Measurements from ENCODE around the gene JMJD1C.
"Not testable (repeated sequence)": the region's sequence is repeated elsewhere in the genome, so short reads cannot be mapped to it uniquely, and the experiment has no call there.

JMJD1C gene

DNA sequence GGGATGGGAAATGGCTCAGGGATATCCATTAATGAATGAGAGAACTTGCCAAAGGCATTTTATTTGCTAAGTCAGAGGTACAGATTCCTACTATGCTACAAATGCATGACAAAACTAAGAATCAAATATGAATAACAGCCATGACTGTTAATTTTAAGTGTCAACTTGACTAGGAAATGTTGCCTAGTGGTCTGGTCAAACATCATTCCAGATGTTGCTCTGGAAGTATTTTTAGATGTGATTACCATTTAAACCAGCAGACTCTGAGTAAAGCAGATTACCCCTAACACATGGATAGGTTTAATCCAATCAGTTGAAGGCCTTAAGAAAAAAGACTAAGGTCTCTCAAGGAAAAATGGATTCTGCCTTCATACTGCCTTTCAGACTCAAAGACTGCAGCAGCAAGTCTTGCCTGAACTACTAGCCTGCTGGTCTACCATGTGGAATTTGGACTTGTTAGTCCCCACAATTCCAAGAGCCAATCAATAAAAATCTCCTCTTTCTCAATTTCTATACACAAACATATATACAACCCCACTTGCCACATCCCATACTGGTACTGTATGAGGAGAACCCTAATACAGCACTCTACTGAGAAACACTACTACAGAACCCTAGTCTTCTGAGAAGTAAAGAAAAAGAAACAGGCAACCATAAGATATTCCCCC, 213.5 kb downstream of the JMJD1C start:
- no peak for FAIRE-seq

DNA sequence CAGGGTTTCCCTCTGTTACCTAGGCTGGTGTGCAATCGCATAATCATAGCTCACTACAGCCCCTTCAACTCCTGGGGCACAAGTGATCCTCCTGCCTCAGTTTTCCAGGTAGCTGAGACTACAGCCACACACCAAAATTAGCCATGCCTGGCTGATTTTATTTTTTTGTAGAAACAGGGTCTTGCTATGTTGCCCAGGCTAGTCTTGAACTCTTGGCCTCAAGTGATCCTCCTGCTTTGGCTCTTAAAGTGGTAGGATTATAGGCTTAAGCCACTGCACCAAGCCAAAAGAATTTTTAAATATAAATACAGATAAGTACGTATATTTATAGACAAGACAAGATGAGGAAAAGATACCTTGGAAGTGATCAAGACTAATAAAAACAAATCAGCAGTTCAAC, 215.7 kb downstream of the JMJD1C start:
- no peak for FAIRE-seq

DNA sequence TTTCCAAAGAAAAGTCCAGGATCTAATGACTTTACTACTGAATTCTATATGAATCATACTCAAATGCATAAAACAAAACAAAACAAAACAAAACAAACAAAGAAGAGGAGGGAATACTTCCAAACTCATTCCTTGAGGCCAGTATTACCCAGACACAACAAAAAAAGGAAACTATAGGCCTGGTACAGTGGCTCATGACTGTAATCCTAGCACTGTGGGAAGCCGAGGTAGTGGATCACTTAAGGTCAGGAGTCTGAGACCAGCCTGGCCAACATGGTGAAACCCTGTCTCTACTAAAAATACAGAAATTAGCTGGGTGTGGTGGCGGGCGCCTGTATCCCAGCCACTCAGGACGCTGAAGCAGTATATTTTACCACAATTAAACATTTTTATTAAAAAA, 218.0 kb downstream of the JMJD1C start:
- FAIRE-seq = no peak

DNA sequence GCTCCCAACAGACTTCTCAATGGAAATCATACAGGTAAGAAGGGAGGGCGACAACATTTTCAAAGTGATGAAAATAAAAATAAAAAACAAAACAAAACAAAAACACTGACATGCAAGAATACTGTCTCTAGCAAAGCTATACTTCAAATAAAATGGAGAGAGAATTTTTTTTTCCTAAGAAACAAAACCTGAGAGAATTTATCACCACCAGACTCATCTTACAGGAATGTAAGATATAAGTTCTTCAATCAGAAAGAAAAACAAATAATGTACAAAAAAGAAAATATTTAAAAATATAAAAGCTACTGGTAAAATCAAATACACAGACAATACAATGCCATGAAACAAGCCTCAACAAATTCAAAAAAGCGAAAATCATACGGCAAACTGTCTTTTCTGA, 219.4 kb downstream of the JMJD1C start:
- FAIRE-seq = no peak

DNA sequence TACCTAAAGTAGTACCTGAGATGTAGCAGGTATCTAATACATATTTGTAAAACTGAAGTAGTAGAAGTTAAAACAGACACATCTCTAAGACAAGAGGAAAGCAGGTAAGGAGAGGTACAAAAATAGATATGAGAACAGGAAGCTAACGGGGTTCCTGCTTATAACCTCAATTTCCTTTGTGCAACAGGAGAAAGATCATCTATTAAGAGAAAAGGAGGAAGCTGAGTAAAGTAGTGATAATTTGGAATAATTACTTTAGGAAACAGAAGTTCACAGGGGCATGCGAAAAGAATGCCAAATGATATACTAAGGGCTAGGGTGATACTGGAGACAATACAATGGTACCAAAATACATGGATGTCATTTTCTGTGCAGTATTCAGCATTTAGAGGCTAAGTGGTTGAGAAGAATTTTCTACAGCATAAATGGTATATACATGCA, 223.9 kb downstream of the JMJD1C start:
- no peak for FAIRE-seq

DNA sequence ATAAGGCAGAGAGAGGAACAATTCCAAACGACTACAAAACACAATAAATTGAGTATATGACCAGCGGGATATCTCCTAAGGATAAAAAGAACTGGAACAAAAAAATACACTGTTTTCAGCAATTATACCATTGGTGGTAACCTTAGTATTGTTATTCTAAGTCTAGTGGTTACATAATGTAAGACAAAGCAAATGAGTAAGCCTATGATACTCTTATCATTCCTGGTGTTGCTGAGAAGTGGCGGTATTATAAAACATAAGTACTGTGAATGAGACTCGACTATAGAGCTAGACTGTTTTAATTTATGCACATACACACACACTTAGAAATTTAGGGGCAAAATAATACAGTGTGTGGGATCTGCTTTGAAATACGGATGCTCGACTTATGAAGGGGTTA, 225.0 kb downstream of the JMJD1C start:
- no peak for FAIRE-seq

DNA sequence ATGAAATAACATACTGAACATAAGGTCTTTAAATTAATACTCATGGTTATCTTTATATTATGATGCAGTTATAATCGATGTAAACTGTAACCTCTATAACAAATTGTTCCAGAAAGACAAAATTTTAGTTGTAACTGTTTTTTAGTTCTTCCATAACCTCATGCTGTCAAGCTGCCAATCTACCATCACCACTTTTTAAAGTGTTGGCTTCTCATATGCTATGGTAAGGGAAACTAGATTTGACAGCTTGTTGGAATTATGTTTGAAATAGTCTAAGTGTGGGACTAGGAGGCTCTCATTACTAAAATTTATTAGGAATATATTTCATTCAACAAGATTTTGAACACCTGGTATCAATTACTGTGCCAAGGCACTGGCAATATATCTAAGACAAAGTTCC, 227.3 kb downstream of the JMJD1C start:
- FAIRE-seq = peak; percentile 83

DNA sequence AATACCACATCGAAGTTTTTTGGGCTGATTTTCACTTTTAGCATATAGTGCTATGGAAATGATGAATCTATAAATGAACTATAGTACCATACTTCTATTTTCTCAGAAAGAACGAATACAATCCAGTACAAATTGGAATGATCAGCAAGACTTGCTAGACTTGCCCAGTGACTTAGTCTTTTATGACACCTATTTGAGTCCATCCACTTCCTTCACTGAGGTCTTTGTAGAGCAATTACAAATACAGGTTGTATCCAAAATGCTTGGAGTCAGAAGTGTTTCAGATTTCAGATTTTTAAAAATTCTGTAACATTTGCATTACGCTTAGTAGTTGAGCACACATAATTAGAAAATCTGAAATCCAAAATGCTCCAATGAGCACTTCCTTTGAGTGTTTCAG, 228.4 kb downstream of the JMJD1C start:
- no peak for FAIRE-seq

DNA sequence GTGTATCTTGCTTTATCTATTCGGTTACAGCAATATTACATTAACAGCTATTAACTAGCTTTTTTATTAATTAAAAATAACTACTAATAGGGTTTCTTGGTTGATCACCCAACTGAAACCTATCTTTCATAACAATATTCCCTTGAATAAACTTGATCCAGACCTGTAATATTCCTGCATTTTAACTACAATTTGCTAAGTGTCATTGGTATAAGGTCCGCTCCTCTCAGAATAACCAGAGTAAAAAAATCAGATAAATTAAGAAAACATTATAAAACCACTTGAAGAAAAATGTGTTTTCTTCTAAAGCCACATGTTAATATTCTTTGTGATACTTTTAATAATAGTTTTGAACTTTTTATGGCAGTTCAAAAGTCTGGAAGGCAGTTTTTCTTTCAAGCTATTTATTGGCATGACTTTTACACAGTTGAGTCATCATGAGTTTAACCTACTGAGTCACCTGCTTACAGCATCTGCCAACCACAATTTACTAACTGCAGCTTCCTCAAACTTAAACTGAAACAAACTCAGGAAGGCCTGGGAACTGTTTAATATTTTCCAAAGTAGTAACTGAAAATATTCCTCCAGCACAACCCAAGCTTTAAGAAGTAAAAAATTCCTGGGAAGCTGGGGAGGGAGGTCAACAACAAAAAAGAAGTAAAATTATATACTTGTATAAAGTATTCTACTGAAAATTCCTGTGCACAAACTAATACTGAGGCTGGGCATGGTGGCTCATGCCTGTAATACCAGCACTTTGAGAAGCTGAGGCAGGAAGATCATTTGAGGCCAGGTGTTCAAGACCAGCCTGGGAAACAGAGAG, 229.5 kb downstream of the JMJD1C start:
- FAIRE-seq = peak; percentile 97

DNA sequence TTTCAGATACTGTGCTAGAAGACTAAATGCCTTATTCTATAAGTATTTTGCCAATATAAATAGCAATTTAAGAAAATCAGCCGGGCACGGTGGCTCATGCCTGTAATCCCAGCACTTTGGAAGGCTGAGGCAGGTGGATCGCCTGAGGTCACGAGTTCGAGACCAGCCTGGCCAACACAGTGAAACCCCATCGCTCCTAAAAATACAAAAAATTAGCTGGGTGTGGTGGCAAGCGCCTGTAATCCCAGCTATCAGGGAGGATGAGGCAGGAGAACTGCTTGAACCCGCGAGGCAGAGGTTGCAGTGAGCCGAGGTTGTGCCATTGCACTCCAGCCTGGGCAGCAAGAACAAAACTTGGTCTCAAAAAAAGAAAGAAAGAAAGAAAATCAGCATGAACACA, 230.6 kb downstream of the JMJD1C start:
- FAIRE-seq = not testable (repeated sequence)

DNA sequence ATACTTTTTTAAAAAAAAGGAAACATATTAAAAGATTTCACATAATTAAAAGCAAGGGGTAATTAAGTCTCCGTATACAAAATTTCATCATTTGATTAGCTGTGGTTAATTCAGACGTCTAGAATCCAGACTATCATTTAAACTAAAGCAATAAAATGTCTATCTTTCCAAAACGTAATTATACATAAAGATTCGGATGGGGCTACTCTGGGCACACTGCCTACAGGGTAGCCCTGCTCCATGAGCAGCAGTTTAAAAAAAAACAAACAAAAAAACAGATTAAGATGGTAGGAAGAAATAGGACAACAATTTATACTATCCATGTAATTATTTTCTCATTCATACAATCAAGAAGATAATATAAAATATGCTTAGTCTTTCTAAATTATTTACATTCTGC, 236.6 kb downstream of the JMJD1C start:
- FAIRE-seq = no peak

DNA sequence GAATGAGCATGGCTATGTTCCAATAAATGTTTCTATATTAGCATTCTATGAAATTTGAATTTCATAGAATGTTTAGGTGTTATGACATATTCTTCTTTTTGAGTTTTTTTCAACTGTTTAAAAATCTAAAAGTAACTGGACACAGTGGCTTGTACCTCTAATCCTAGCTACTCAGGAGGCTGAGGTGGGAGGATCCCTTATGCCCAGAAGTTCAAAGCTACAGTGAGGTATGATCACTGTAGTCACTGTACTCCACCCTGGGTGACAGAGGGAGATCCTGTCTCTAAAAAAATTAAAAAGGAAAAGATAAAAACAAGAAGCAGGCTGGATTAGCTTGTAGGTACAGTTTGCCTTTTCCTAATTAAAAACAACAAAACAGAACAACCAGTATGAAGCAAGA, 237.5 kb downstream of the JMJD1C start:
- no peak for FAIRE-seq

DNA sequence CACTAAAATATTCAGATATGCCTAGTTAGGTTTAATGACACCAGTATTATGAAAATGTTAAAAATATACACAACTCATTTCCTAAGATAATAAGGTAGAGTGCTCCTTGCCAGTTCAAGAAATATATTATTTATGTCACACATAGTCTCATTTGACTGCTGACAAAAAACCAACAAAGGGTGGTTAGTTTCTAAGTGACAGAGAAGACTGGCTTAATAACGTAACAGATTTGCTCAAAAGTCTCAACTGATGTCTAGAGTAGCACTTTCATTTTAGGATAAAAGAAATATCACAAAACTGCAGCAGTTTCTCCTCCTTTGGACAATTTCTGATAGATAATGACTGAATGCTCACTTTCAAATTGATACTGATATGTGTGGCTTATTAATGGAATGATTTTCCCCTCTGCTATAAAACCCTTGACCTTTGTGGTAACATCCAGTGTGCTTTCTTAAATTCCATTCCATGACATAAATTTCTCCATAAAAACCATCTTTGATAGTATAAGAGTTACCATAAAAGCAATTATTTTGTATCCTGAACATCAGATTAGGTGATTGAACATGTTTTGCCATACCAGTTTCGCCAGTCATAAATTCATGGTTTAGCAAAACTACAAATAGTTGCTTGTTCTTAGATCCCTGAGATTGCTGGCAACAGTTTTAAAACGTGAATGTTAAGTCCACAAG, 238.4 kb downstream of the JMJD1C start:
- FAIRE-seq = peak; percentile 47

DNA sequence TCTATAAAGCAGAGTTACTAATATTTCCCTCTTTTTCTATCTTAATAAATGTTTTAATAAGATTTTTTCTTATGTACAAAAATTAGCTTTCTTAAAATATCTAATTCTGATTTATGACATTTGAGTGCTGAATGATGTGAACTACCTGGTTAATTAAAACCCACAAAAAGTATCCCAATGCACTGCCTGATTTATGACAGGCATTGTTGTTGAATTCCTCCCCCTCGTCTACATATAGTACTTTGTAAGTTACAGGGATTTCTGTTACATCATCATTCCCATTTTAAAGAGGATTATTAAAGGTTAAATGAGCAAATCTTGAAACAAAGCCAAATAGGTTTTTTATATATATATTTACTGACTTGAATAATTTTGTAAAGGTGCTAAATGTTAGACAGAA, 241.5 kb downstream of the JMJD1C start:
- no peak for FAIRE-seq

DNA sequence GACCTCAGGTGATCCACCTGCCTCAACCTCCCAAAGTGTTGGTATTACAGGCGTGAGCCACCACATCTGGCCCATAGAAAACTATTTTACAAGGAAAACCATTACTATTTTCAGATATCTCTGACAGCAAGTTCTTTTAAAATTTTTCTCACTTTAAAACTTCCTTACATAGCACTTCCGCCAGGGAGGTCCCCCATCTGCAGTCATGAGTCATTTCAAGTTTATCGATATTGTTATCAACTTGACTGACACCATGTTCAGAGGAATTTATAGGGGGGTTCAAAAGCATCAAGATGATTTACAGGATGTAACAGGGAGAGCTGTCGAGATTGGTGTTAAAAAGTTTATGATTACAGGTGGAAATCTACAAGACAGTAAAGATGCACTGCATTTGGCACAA, 243.8 kb downstream of the JMJD1C start:
- FAIRE-seq = no peak

DNA sequence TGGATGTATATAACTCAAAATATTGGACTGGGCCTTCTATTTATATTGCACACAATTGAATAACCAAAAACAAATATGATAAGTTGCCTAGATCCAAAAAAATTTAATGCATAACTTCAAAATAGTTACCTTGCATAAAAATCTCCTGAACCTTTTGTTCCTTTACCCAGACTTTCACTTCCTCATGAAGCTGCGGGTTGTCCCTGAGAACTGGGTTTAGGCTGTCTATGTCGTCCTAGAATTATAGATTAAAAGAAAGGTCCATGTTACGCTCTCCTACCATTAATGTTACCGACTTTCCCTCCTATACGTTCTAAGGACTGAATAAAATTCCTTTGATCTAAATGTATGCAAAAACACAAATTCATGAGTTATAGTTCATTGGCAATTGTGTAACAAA, 246.0 kb downstream of the JMJD1C start:
- FAIRE-seq = no peak

DNA sequence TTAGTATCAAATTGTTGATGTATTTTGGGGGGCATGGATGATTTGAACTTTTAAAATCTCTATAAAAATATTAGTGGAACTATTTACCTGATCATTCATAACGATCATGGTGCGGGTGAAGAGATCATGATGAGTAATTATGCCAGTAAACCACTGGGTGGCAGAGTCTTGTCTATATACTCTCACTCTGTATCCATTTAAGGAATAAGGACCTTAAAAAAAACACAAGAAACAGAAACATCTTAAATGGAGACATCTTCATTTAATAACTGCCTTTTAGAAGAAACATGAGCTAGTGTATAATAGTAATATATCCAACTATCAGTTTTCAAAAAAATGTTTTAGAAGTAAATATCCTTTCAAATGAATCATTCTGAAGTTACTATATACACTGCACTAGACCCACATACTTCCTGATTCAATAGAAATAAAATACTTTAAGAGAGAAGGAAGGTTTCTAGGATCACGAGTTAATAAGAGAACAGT, 248.6 kb downstream of the JMJD1C start:
- peak; percentile 95 for FAIRE-seq

DNA sequence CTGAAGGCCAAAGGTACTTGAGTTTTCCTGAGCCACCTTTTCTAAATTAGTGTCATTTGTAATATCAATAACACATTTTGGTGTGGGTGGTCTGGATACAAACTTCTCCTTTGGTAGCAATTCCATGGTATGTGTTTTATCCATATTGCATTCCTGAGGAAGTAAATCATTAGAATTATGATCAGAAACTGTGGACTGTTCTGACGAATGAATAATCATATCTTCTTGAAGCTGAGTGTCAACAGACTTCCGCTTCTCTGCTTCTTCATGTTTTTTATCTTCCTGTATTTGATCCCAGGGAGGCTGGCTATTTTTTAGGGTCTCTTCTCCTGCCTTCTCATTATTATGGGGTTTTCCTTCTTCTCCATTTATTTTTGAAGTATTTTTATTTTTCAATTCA, 251.2 kb downstream of the JMJD1C start:
- no peak for FAIRE-seq

DNA sequence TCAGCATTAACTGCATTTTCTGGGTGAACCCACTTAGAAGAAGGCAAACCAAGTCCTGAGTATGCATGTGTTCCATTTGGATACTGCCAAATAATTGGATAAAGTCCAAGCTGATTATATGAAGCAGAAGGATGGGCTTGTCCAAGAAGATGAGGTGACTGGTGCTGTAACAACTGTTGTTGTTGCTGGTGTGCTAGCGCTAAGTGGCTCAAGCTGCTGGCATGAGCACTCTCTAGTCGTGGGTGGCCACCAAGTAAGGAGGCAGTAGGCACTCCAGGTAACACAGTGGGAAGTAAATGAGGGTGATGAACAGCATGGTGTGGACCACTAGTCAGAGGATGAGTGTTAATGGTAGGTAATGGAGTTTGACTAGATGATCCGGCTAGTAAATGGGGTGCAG, 252.3 kb downstream of the JMJD1C start:
- no peak for FAIRE-seq

DNA sequence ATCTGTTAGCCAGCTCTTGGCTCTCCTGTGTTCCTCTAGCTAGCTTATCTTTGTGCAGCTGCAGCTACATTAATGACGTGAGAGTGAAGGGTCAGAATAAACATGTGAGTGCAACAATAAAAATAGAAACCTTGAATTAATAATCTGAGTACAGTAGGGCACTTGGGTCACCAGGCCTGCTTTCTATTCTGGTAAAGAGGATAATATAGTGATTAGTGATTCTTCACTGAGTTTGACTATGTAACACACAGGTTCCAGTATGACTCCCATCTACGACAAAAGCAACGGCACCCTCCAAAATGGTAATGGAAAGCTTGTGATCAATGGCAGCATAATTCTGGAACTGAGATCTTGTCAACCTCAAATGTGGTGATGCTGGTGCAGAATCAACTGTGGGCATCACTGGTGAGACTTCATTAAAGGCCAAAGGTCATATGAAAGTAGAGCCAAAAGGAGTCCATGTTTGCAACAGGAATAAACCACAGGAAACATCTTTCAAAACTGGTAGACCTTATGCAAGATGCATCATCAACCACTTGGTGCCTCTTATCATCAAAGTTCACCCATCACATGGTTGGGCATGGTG, 255.1 kb downstream of the JMJD1C start:
- no peak for FAIRE-seq

DNA sequence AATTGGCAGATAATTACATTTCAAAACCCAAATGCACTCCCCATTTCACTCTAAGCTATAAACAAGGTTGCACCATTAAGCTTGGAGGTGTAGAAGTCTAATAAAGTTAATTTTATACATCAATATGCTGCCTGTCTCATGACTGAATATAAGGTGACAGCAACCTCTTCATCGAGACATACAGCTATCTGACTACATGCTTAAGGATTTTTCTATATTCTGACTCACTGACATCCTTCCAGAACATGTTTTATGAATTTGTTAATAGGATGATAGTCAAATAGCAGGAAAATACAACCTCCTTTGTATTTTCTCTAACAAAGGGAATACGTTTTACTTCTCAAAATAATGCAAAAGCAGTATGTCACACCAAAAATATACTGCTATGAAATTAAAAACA, 256.1 kb downstream of the JMJD1C start:
- FAIRE-seq = no peak

DNA sequence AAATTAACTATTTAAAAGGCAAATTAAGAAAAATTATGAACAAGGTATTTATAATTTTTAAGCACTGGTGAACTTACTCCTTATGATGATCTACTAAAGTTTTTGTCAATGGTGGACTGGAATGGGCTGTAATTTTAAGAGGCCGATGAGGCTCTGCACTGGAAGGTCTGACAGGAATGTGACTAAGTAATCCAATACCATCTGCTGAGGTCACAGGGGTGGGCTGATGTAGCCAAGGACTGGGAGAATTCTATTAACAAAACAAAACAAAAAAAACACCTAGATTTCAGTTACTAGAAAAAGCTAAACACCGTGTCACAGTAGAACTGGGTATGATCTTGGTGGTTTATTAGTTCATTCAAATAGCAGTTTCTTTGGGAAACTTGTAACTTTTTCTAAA, 256.8 kb downstream of the JMJD1C start:
- FAIRE-seq = no peak
